Measurements from ENCODE around the gene LRMDA. TPM values are rescaled to one million over a fixed set of nuclear protein-coding genes. Genes with fewer than 3 reads are reported as not detected.
A peak's percentile ranks its signal among the peaks of the same experiment; 100 is the strongest.

The LRMDA gene
- total RNA-seq, 1 donor from 2014 or later, result 19.4 TPM

DNA sequence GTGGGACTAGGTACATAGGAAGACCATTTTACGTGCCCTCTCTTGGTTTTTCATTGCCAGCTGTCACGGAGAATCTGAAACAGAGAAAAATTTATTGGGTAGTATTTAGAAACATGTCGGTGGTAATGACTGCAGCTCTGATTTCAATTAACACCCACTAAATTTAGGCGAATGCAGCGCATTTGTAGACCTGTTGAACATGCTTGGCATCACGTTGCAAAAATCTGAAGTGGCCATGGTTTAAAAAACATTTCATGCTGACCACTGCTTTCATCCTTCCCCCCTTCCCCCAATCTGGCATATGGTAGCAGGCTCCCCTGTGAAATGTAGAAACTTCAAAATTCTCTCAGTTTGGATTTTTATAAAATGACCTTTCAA is 34.0 kb downstream of the LRMDA start:
- Mint-ChIP-seq H3K36me3 (ENCODE audit: low read depth, unreplicated experiment) (no peaks in the 10 kb centered on the region), H3K27ac (ENCODE audit: unreplicated experiment) (peak overlapping the region; percentile 89), H3K4me1 (ENCODE audit: unreplicated experiment) (peaks cover 47% of the 10 kb centered on the region), H3K27me3 (ENCODE audit: unreplicated experiment) (peaks cover 5% of the 10 kb centered on the region), H3K4me3 (ENCODE audit: unreplicated experiment) (no peak overlapping the region), H3K9me3 (ENCODE audit: unreplicated experiment) (no peaks in the 10 kb centered on the region)
- TF ChIP-seq, protein P1, sequence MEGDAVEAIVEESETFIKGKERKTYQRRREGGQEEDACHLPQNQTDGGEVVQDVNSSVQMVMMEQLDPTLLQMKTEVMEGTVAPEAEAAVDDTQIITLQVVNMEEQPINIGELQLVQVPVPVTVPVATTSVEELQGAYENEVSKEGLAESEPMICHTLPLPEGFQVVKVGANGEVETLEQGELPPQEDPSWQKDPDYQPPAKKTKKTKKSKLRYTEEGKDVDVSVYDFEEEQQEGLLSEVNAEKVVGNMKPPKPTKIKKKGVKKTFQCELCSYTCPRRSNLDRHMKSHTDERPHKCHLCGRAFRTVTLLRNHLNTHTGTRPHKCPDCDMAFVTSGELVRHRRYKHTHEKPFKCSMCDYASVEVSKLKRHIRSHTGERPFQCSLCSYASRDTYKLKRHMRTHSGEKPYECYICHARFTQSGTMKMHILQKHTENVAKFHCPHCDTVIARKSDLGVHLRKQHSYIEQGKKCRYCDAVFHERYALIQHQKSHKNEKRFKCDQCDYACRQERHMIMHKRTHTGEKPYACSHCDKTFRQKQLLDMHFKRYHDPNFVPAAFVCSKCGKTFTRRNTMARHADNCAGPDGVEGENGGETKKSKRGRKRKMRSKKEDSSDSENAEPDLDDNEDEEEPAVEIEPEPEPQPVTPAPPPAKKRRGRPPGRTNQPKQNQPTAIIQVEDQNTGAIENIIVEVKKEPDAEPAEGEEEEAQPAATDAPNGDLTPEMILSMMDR (IDR thresholded peaks at IDR 0.05; ENCODE audit: unreplicated experiment), result no peak
- no peak for DNase-seq (ENCODE audit: low spot score)

GRCh38 chr10:75466001-75466400 is 34.6 kb downstream of the LRMDA start:
- no peak overlapping the region for H3K4me3 Mint-ChIP-seq (ENCODE audit: unreplicated experiment)
- peaks cover 5% of the 10 kb centered on the region for H3K27me3 Mint-ChIP-seq (ENCODE audit: unreplicated experiment)

DNA sequence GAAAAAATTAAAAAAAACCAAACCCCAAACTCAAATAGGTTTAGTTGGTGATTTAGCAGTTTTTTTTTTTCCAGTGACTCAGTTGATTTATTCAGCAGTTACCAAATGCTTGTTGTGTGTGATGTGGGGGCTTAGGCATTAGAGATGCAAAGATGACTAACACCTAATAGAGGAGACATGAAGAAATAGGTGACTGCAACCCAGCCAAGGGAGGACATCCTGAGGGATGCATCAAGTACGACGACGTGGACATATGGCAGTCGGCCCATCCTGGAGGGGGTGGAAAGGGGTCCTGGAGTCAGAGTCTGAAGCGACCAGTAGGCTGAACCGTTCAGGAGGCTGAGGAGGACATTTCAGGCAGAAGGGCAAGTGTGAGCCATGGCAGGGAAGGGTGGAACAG is 35.5 kb downstream of the LRMDA start:
- Mint-ChIP-seq H3K27ac (ENCODE audit: unreplicated experiment) (no peak overlapping the region), H3K27me3 (ENCODE audit: unreplicated experiment) (peaks cover 5% of the 10 kb centered on the region), H3K4me3 (ENCODE audit: unreplicated experiment) (no peak overlapping the region), H3K36me3 (ENCODE audit: low read depth, unreplicated experiment) (peaks cover 1% of the 10 kb centered on the region), H3K9me3 (ENCODE audit: unreplicated experiment) (no peaks in the 10 kb centered on the region), H3K4me1 (ENCODE audit: unreplicated experiment) (peaks cover 48% of the 10 kb centered on the region)
- no peak for DNase-seq (ENCODE audit: low spot score)
- TF ChIP-seq, protein P1 (IDR thresholded peaks at IDR 0.05; ENCODE audit: unreplicated experiment), result no peak

More at GRCh38 chr10:75466001-75466400, 34.6 kb downstream of the LRMDA start:
- Mint-ChIP-seq H3K36me3 (ENCODE audit: low read depth, unreplicated experiment) (no peaks in the 10 kb centered on the region), H3K9me3 (ENCODE audit: unreplicated experiment) (no peaks in the 10 kb centered on the region), H3K4me1 (ENCODE audit: unreplicated experiment) (peaks cover 47% of the 10 kb centered on the region), H3K27ac (ENCODE audit: unreplicated experiment) (no peak overlapping the region)
- DNase-seq (ENCODE audit: low spot score), result no peak
- TF ChIP-seq, protein P1 (IDR thresholded peaks at IDR 0.05; ENCODE audit: unreplicated experiment), result no peak

GRCh38 chr10:75468612-75469005 is 37.2 kb downstream of the LRMDA start:
- H3K36me3 Mint-ChIP-seq (ENCODE audit: low read depth, unreplicated experiment), result peaks cover 13% of the 10 kb centered on the region

DNA sequence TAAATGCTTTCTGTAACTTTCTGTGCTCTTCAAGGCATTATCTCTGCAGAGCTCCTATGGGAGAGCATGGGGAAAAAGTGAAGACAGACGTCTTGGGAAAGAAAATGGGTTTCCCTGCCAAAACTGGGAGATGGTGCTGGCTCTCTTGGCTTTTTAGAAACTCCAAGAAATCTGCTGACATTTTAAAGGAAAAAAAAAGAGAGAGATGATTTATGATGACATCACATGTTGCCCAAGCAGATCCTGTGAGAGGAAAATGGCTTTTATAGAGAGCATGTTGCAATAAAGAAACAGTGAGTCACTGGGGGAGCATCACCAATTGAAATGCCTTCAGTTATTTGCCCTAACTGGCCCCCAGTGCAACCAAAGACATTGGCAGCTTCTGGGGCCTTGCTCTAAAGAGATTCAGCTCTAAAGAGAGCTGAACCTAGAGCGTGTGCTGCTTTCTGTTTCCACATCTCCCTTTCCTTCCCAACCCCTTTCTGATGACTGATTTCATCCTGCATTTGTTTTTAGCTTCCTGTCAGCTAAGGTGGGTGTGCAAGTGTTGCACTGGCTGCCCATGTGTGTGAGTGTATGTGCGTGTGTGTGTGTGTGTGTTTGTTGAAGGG is 37.7 kb downstream of the LRMDA start:
- Mint-ChIP-seq H3K27ac (ENCODE audit: unreplicated experiment) (peak overlapping the region; percentile 62), H3K4me1 (ENCODE audit: unreplicated experiment) (peaks cover 58% of the 10 kb centered on the region)

More at GRCh38 chr10:75468612-75469005, 37.2 kb downstream of the LRMDA start:
- TF ChIP-seq, protein P1 (IDR thresholded peaks at IDR 0.05; ENCODE audit: unreplicated experiment), result no peak
- Mint-ChIP-seq H3K4me3 (ENCODE audit: unreplicated experiment) (no peak overlapping the region), H3K9me3 (ENCODE audit: unreplicated experiment) (no peaks in the 10 kb centered on the region), H3K27ac (ENCODE audit: unreplicated experiment) (no peak overlapping the region), H3K4me1 (ENCODE audit: unreplicated experiment) (peaks cover 60% of the 10 kb centered on the region), H3K27me3 (ENCODE audit: unreplicated experiment) (peaks cover 5% of the 10 kb centered on the region)
- DNase-seq (ENCODE audit: low spot score), result no peak

More for the DNA sequence above, 37.7 kb downstream of the LRMDA start:
- TF ChIP-seq, protein P1 (IDR thresholded peaks at IDR 0.05; ENCODE audit: unreplicated experiment), result no peak
- H3K36me3 Mint-ChIP-seq (ENCODE audit: low read depth, unreplicated experiment), result peaks cover 17% of the 10 kb centered on the region
- H3K4me3 Mint-ChIP-seq (ENCODE audit: unreplicated experiment), result no peak overlapping the region
- peaks cover 5% of the 10 kb centered on the region for H3K27me3 Mint-ChIP-seq (ENCODE audit: unreplicated experiment)
- H3K9me3 Mint-ChIP-seq (ENCODE audit: unreplicated experiment), result no peaks in the 10 kb centered on the region
- DNase-seq (ENCODE audit: low spot score), result no peak
